ENCODE measurements around the gene NEO1.

The NEO1 gene

DNA sequence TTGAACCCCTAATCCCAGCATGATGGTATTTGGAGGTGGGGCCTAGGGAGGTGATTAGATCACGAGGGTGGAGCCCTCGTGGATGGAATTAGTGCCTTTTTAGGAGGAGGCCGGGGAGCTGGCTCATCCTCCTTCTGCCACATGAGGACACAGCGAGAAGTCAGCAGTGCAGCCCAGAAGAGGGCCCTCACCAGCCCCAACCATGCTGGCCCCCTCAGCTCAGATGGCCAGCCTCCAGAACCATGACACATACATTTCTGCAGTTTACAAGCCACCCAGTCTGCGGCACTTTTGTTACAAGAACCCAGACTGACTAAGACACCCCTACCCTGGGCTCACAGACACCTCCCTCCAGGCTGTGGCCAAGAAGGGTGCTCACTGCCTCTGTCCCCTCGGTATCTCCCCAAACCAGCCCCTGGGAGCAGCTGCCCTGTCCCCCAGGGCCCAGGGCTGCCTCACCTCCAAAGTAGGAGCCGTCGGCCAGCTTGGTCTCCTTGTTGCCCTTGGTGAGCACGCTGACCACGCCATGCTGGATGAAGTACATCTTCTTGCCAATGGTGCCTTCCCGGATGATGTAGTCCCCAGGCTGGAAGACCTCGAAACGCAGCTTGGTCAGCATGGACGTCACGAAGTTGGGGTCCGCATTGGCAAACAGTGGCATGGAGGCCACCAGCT is 272.4 kb downstream of the NEO1 start:
- H3K4me3 ChIP-seq (replicated peaks; ENCODE audit: low read depth, low read length): no peak overlapping the region
- TF ChIP-seq, protein P1, sequence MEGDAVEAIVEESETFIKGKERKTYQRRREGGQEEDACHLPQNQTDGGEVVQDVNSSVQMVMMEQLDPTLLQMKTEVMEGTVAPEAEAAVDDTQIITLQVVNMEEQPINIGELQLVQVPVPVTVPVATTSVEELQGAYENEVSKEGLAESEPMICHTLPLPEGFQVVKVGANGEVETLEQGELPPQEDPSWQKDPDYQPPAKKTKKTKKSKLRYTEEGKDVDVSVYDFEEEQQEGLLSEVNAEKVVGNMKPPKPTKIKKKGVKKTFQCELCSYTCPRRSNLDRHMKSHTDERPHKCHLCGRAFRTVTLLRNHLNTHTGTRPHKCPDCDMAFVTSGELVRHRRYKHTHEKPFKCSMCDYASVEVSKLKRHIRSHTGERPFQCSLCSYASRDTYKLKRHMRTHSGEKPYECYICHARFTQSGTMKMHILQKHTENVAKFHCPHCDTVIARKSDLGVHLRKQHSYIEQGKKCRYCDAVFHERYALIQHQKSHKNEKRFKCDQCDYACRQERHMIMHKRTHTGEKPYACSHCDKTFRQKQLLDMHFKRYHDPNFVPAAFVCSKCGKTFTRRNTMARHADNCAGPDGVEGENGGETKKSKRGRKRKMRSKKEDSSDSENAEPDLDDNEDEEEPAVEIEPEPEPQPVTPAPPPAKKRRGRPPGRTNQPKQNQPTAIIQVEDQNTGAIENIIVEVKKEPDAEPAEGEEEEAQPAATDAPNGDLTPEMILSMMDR (IDR thresholded peaks at IDR 0.05; ENCODE audit: low read depth, low read length, missing control alignments): no peak
- DNase-seq (ENCODE audit: extremely low read depth, low read depth): no peak

DNA sequence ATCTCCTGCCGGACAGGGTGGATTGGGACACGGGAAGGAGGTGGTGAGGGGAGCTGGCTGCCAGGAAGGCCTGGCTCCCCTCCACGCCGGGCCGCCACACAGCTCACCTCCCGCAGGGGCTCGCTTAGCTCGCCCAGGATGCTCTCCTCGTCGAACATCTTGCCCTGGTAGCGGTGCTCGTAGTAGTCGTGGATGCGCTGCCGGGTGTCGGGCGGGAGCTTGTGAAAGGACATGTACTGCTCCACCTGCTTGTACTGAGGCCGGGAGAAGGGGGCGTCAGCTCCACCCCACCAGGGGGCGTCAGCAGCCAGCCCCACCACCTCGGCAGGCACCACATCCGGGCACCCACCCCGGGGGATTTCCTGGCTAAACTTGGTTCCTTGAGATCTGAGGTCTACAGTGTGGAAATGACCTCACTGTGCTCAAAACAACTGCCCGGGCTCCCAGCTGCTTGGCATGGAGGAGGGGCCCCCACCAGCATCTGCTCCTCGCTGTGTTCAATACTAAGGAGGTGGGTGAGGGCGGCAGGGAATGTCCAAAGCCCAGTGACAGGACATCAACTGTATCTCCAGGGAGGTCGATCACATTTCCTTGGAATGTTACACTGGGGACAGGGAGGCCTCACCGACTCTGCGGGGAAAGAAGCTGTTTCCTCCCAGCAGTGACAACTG is 273.1 kb downstream of the NEO1 start:
- DNase-seq (ENCODE audit: extremely low read depth, low read depth): no peak
- TF ChIP-seq, protein P1 (IDR thresholded peaks at IDR 0.05; ENCODE audit: low read depth, low read length, missing control alignments): peak; percentile 10
- H3K4me3 ChIP-seq (replicated peaks; ENCODE audit: low read depth, low read length): no peak overlapping the region

- no peak for DNase-seq (ENCODE audit: extremely low read depth, low read depth)
- TF ChIP-seq, protein P1 (IDR thresholded peaks at IDR 0.05; ENCODE audit: low read depth, low read length, missing control alignments): no peak
- no peak overlapping the region for H3K4me3 ChIP-seq (replicated peaks; ENCODE audit: low read depth, low read length)
Measured at GRCh38 chr15:73326157-73326556, 273.9 kb downstream of the NEO1 start.

DNA sequence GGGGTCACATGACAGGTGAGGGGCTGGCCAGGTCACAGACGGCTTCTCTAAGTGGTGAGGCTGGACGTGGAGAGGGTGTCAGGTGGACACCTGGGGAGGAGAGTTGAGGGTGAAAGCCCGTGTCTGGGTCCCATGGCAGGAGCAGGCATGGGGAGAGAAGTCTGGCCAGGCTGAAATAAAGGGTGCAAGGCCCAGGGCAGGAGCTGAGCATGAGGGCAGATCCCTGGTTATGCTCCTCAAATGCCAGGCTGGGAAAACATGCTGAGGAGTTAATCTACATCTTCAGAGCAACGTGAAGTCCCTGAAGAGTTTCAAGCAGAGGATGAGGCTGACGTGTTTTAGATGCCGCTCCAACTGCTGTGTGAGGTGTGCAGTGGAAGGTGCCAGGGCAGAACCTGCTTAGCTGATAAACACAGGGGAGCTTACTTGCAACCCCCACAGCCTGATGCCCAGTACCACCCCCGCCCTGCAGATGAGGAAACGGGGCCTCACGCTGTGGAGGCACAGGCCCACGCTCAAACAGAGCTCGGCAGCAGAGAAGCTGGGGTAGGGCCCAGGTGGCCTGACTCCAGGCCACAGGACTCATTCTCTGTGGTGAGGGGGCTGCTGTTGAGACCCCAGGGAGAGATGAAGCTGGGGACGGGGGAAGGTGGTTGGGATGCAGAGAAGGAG is 276.0 kb downstream of the NEO1 start:
- no peak overlapping the region for H3K4me3 ChIP-seq (replicated peaks; ENCODE audit: low read depth, low read length)
- TF ChIP-seq, protein P1 (IDR thresholded peaks at IDR 0.05; ENCODE audit: low read depth, low read length, missing control alignments): no peak
- DNase-seq (ENCODE audit: extremely low read depth, low read depth): no peak

GRCh38 chr15:73328981-73329380 is 276.7 kb downstream of the NEO1 start:
- TF ChIP-seq, protein P1 (IDR thresholded peaks at IDR 0.05; ENCODE audit: low read depth, low read length, missing control alignments): no peak
- DNase-seq (ENCODE audit: extremely low read depth, low read depth): no peak
- H3K4me3 ChIP-seq (replicated peaks; ENCODE audit: low read depth, low read length): no peak overlapping the region

DNA sequence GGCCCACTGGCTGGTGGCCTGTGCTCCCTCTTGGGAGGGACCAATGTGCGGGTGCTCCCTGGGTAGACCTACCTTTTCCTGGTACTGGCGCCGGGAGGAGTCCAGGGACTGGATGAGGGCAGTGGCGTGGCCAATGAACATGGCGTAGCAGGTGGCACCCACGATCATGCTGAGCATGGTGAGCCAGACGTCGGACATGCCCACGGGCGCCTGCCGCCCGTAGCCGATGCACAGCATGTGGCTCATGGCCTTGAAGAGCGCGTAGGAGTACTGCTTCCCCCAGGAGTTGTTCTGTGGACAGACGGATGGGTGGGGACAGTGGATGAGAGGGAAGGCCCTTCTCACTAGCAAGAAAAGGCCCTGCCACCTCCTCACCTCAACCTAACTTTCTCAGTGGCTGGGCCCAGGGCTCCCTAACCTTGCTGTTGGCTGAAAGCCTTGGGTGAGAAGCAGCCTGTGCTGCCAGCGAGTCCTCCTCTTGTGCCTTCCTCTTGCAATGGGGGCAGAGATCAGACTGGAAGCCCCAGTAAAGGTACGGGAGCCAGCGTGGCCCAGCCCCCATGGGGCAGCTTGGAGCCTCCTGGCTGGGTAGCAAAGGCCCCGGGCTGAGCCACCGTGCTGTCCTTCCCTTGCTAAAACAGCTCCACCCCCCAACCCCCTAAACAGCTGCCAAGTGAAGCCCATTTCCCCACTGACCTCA is 277.4 kb downstream of the NEO1 start:
- H3K4me3 ChIP-seq (replicated peaks; ENCODE audit: low read depth, low read length): no peak overlapping the region
- no peak for DNase-seq (ENCODE audit: extremely low read depth, low read depth)
- TF ChIP-seq, protein P1 (IDR thresholded peaks at IDR 0.05; ENCODE audit: low read depth, low read length, missing control alignments): no peak

Data from HFF-Myc (cell line).